GM12878 (cell line): ENCODE measurements around the gene KIRREL3. TPM values are rescaled to one million over a fixed set of nuclear protein-coding genes. Genes with fewer than 3 reads are reported as not detected.

Experiments
- ATAC-seq: fragments of 200-7000 bp; cut with Tn5 transposase; 3 replicates; pipeline ENCODE4 v1.9.1; 2020; ENCODE audit warnings: mild to moderate bottlenecking, moderate library complexity
- BruUV-seq: library from RNA; stranded (reverse); fragments of 400-500 nt; replicated peaks from 2 replicates; lab custom pipeline; 2021; lab: Mats Ljungman, UMichigan
- CTCF ChIA-PET: fragments of 300-600 bp; sonication (Branson Sonifier 250); formaldehyde crosslinking; extraction: SDS; loops from one replicate; lab custom pipeline; 2021; ENCODE audit warnings: inconsistent platforms; lab: Yijun Ruan, JAX
- POLR2A ChIA-PET: fragments of 350-600 bp; formaldehyde crosslinking; extraction: SDS; loops from one replicate; lab custom pipeline; 2021; ENCODE audit warnings: inconsistent platforms; lab: Charles Lee
- RAD21 ChIA-PET: fragments of 300-600 bp; sonication (Branson Sonifier 250); formaldehyde crosslinking; loops from one replicate; lab custom pipeline; 2023; ENCODE audit warnings: antibody characterized with exemption; ENCODE audit not compliant: unreplicated experiment; lab: Charles Lee
- SMC1A ChIA-PET: fragments of 300-600 bp; sonication (Branson Sonifier 250); formaldehyde crosslinking; loops from one replicate; lab custom pipeline; 2023; ENCODE audit not compliant: unreplicated experiment, uncharacterized antibody; lab: Charles Lee
- DNase-seq: peaks from one replicate; pipeline ENCODE4 v3.0.0-alpha.2; 2011; ENCODE audit warnings: low read depth, low spot score
- FAIRE-seq: peaks from 3 replicates; lab custom pipeline; 2011; peaks lifted over from hg19 to GRCh38; lab: Jason Lieb, UNC
- H2AFZ ChIP-seq: 2 replicates; pipeline ENCODE4 v1.6.0; 2011; ENCODE audit warnings: low read depth, low read length, control low read depth; ENCODE audit not compliant: control insufficient read depth
- H3K27ac ChIP-seq: 2 replicates; pipeline ENCODE4 v1.5.1; 2011; ENCODE audit warnings: control low read depth; ENCODE audit not compliant: control insufficient read depth, insufficient read depth
- H3K27me3 ChIP-seq, 2 experiments: replicated peaks in 1 of 2; 2 replicates each; pipeline versions ENCODE4 v1.6.0 to v1.6.1; 2011; ENCODE audit warnings: low read length in 1 of 2; ENCODE audit not compliant: control insufficient read depth in 2 of 2, insufficient read depth in 2 of 2
- H3K36me3 ChIP-seq, 2 experiments: 2 replicates each; pipeline ENCODE4 v1.5.1; 2011; ENCODE audit warnings: low read length in 1 of 2; ENCODE audit not compliant: control insufficient read depth in 2 of 2, insufficient read depth in 2 of 2
- H3K4me1 ChIP-seq: 2 replicates; pipeline ENCODE4 v1.6.1; 2011; ENCODE audit warnings: mild to moderate bottlenecking, low read length, moderate library complexity, mixed read lengths; ENCODE audit not compliant: control insufficient read depth, insufficient read depth
- H3K4me2 ChIP-seq: 2 replicates; pipeline ENCODE4 v1.6.0; 2011; ENCODE audit warnings: control low read depth; ENCODE audit not compliant: control insufficient read depth, insufficient read depth
- H3K4me3 ChIP-seq: fragments of 200-600 bp; sonication (generic); 2 replicates; pipeline ENCODE4 v1.5.1; 2016
- H3K79me2 ChIP-seq: 2 replicates; pipeline ENCODE4 v1.6.0; 2011; ENCODE audit warnings: low read length; ENCODE audit not compliant: control insufficient read depth, insufficient read depth
- H3K9ac ChIP-seq: 2 replicates; pipeline ENCODE4 v1.8.0; 2011; ENCODE audit warnings: low read length, control low read depth, mixed read lengths; ENCODE audit not compliant: control insufficient read depth, insufficient read depth
- H3K9me3 ChIP-seq: replicated peaks from 3 replicates; pipeline ENCODE4 v1.5.1; 2011; ENCODE audit warnings: mild to moderate bottlenecking, low read length; ENCODE audit not compliant: control insufficient read depth, insufficient read depth
- H4K20me1 ChIP-seq: 2 replicates; pipeline ENCODE4 v1.6.0; 2011; ENCODE audit not compliant: control insufficient read depth, insufficient read depth
- E2F8 ChIP-seq: fragments of 450-650 bp; IDR thresholded peaks from 2 replicates; pipeline ENCODE4 v1.6.1; 2018; ENCODE audit warnings: mild to moderate bottlenecking, low read depth, moderate library complexity; ENCODE audit not compliant: partially characterized antibody
- FOS ChIP-seq: IDR thresholded peaks from 3 replicates; pipeline ENCODE4 v1.6.1; 2011; ENCODE audit warnings: borderline replicate concordance; ENCODE audit not compliant: insufficient read length; ENCODE audit errors: extremely low read depth
- GATAD2B ChIP-seq: fragments of 450-650 bp; conservative IDR thresholded peaks from 2 replicates; pipeline ENCODE4 v1.6.1; 2017; ENCODE audit warnings: low read depth, mild to moderate bottlenecking, moderate library complexity
- IRF5 ChIP-seq: fragments of 450-650 bp; IDR thresholded peaks from 2 replicates; pipeline ENCODE4 v1.6.1; 2017; ENCODE audit warnings: borderline replicate concordance
- LARP7 ChIP-seq: fragments of 450-650 bp; IDR thresholded peaks from 2 replicates; pipeline ENCODE4 v1.6.1; 2017; ENCODE audit warnings: mild to moderate bottlenecking
- NRF1 ChIP-seq: conservative IDR thresholded peaks from 2 replicates; pipeline ENCODE4 v1.6.1; 2011; ENCODE audit warnings: mild to moderate bottlenecking, low read depth, low read length, improper control_type of control experiment
- POLR2A ChIP-seq: IDR thresholded peaks from 2 replicates; pipeline ENCODE4 v1.6.1; 2011; ENCODE audit warnings: low read depth, mild to moderate bottlenecking, low read length
- SMAD1 ChIP-seq: fragments of 450-650 bp; IDR thresholded peaks from 2 replicates; pipeline ENCODE4 v1.6.1; 2018; ENCODE audit warnings: mild to moderate bottlenecking, low read depth; ENCODE audit not compliant: partially characterized antibody
- TCF12 ChIP-seq: IDR thresholded peaks from 2 replicates; pipeline ENCODE4 v1.6.1; 2011; ENCODE audit warnings: low read depth, mild to moderate bottlenecking, low read length
- ZBTB33 ChIP-seq: fragments of 450-650 bp; IDR thresholded peaks from 2 replicates; pipeline ENCODE4 v1.6.1; 2017; ENCODE audit warnings: mild to moderate bottlenecking
- WGBS: methylation state at CpG from one replicate; pipeline ENCODE4 v1.1.6; 2016; ENCODE audit warnings: low lambda C conversion rate; ENCODE audit not compliant: insufficient replicate concordance, insufficient coverage; ENCODE audit errors: missing lambda C conversion rate; 5-methylcytosine and 5-hydroxymethylcytosine counted together
- in situ Hi-C: fragments of 300-500 bp; cut with MboI; formaldehyde crosslinking; loops from 9 replicates; pipeline ENCODE4 v1.14.3; 2018; ENCODE audit warnings: mixed read lengths
- intact Hi-C: fragments of 100-400 bp; cut with micrococcal nuclease; formaldehyde crosslinking; loops from one replicate; pipeline ENCODE4 v1.14.2; 2022; ENCODE audit not compliant: unreplicated experiment
- polyA plus RNA-seq, 11 experiments: library from polyadenylated mRNA; depleted of rRNA in 4 of 11; unstranded in 6 of 11; stranded (reverse) in 5 of 11; fragments of >200 nt; fragmentation: Nextera tagmentation in 4 of 11; fragmentation: Illumina TruSeq in 1 of 11; extraction: Ambion mirVana in 4 of 11; extraction: Trizol in 1 of 11; gene quantifications; 1 replicate in 1 of 11; 2 replicates in 10 of 11; pipeline versions ENCODE4 v1.2.1 to v1.2.3, GENCODE V29; 2011 to 2016; ENCODE audit warnings: inconsistent platforms in 2 of 11, missing spikeins in 2 of 11, low read depth in 1 of 11
- total RNA-seq, 4 experiments: library from RNA; depleted of rRNA in 3 of 4; stranded (reverse); fragments of >200 nt in 3 of 4; fragmentation: Illumina TruSeq in 1 of 4; extraction: Trizol in 1 of 4; gene quantifications; 2 replicates each; pipeline versions ENCODE4 v1.2.1 to v1.2.3, GENCODE V29; 2013 to 2021

Gene KIRREL3
- total and polyA plus RNA-seq, 10 of the 15 experiments (the other 5 are each of a cell fraction or from before 2014, with no cell fraction given) = under 0.01 TPM; not detected in 9

- no peak for TF ChIP-seq IRF5
- TF ChIP-seq GATAD2B = no peak
- TF ChIP-seq ZBTB33 = no peak
- TF ChIP-seq SMAD1 = no peak
- no peak for TF ChIP-seq LARP7
- TF ChIP-seq E2F8 = no peak
- no peak for TF ChIP-seq POLR2A
Observed at GRCh38 chr11:126502982-126503381, 497.6 kb downstream of the KIRREL3 start (continued).

- no TSS peak for BruUV-seq
- CTCF ChIA-PET = interaction anchor here (1.2 to 2.0 kb wide), 2 partner anchors 21 to 22 kb away, joined by 4 read pairs; no protein-coding TSS in a partner anchor
- no peaks in the 10 kb centered on the region for H3K36me3 ChIP-seq
- TF ChIP-seq TCF12 = no peak
- no peak for TF ChIP-seq NRF1
- no peak for TF ChIP-seq FOS
- FAIRE-seq = no peak
- no peak overlapping the region for H2AFZ ChIP-seq
- SMC1A ChIA-PET = no interaction called here
- POLR2A ChIA-PET = no interaction called here
- intact Hi-C loops = no loop called here
- no peak overlapping the region for H3K27ac ChIP-seq
- H3K4me1 ChIP-seq = no peaks in the 10 kb centered on the region
- RAD21 ChIA-PET = no interaction called here
- no peaks in the 10 kb centered on the region for H4K20me1 ChIP-seq
- H3K4me2 ChIP-seq = no peak overlapping the region
- no peaks in the 10 kb centered on the region for H3K9me3 ChIP-seq
- no peaks in the 10 kb centered on the region for H3K79me2 ChIP-seq
- WGBS = 17% methylated on average over 2 of the region's 2 CpGs
- in situ Hi-C loops = no loop called here
- no peak overlapping the region for H3K9ac ChIP-seq
- no peak for DNase-seq
- ATAC-seq = no peak
- no peak overlapping the region for H3K4me3 ChIP-seq
- H3K27me3 ChIP-seq = peaks cover 9 to 11% of the 10 kb centered on the region in 2 experiments
Observed at GRCh38 chr11:126502159-126502558, 498.4 kb downstream of the KIRREL3 start.
